Neural cell (in vitro differentiated cells): ENCODE results near the gene VWA3B.

Experiments used
- EP300 ChIP-seq: fragments of 450-650 bp; conservative IDR thresholded peaks from 2 replicates; pipeline ENCODE4 v1.6.1; 2014; ENCODE audit warnings: antibody characterized with exemption, mild to moderate bottlenecking, moderate library complexity; ENCODE audit not compliant: poor library complexity, severe bottlenecking
- EZH2 ChIP-seq: fragments of 200-600, 300-800 bp; shearing (Covaris generic), sonication (generic); IDR thresholded peaks from 2 replicates; pipeline ENCODE4 v1.6.1; 2014; ENCODE audit warnings: antibody characterized with exemption, low read length, borderline replicate concordance, mild to moderate bottlenecking; ENCODE audit not compliant: insufficient read depth, poor library complexity, severe bottlenecking
- MXI1 ChIP-seq: fragments of 450-650 bp; conservative IDR thresholded peaks from 2 replicates; pipeline ENCODE4 v1.6.1; 2014; ENCODE audit warnings: antibody characterized with exemption, mild to moderate bottlenecking; ENCODE audit not compliant: poor library complexity, severe bottlenecking
- POLR2AphosphoS5 ChIP-seq: IDR thresholded peaks from 2 replicates; pipeline ENCODE4 v1.6.1; 2012
- RAD21 ChIP-seq: fragments of 450-650 bp; conservative IDR thresholded peaks from 2 replicates; pipeline ENCODE4 v1.6.1; 2014; ENCODE audit warnings: antibody characterized with exemption, mild to moderate bottlenecking, moderate library complexity
- TF ChIP-seq, protein P1 (sequence below): fragments of 450-650 bp; IDR thresholded peaks from 2 replicates; pipeline ENCODE4 v1.5.1; 2014; ENCODE audit warnings: antibody characterized with exemption, mild to moderate bottlenecking, moderate library complexity; ENCODE audit not compliant: poor library complexity, severe bottlenecking
- TF ChIP-seq, protein P2 (sequence below): IDR thresholded peaks from 2 replicates; pipeline ENCODE4 v1.6.1; 2012; ENCODE audit warnings: borderline replicate concordance

DNA sequence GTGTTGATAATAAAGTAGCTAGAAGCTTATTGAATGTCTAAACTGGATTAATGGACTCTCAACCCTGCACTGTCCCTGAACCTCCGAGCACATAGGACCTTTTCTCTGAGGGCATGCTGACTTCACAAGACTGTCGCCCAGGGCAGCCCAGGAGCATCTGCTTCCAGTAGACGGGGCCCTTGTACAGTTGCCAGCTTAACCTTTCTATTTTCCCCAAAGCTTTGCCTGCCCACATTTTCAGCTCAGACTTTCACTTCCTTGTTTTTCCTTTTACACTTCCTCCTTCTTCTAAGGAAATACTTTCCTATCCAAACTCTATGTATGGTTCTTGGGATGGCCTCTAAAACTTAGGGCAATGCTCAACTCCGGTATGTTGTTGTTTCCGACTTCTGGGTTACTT, 1.3 kb downstream of the VWA3B start:
- TF ChIP-seq EZH2 (no peak), POLR2AphosphoS5 (no peak), EP300 (no peak), RAD21 (no peak), MXI1 (no peak)
- TF ChIP-seq, protein P1, sequence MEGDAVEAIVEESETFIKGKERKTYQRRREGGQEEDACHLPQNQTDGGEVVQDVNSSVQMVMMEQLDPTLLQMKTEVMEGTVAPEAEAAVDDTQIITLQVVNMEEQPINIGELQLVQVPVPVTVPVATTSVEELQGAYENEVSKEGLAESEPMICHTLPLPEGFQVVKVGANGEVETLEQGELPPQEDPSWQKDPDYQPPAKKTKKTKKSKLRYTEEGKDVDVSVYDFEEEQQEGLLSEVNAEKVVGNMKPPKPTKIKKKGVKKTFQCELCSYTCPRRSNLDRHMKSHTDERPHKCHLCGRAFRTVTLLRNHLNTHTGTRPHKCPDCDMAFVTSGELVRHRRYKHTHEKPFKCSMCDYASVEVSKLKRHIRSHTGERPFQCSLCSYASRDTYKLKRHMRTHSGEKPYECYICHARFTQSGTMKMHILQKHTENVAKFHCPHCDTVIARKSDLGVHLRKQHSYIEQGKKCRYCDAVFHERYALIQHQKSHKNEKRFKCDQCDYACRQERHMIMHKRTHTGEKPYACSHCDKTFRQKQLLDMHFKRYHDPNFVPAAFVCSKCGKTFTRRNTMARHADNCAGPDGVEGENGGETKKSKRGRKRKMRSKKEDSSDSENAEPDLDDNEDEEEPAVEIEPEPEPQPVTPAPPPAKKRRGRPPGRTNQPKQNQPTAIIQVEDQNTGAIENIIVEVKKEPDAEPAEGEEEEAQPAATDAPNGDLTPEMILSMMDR = no peak
- TF ChIP-seq, protein P2, sequence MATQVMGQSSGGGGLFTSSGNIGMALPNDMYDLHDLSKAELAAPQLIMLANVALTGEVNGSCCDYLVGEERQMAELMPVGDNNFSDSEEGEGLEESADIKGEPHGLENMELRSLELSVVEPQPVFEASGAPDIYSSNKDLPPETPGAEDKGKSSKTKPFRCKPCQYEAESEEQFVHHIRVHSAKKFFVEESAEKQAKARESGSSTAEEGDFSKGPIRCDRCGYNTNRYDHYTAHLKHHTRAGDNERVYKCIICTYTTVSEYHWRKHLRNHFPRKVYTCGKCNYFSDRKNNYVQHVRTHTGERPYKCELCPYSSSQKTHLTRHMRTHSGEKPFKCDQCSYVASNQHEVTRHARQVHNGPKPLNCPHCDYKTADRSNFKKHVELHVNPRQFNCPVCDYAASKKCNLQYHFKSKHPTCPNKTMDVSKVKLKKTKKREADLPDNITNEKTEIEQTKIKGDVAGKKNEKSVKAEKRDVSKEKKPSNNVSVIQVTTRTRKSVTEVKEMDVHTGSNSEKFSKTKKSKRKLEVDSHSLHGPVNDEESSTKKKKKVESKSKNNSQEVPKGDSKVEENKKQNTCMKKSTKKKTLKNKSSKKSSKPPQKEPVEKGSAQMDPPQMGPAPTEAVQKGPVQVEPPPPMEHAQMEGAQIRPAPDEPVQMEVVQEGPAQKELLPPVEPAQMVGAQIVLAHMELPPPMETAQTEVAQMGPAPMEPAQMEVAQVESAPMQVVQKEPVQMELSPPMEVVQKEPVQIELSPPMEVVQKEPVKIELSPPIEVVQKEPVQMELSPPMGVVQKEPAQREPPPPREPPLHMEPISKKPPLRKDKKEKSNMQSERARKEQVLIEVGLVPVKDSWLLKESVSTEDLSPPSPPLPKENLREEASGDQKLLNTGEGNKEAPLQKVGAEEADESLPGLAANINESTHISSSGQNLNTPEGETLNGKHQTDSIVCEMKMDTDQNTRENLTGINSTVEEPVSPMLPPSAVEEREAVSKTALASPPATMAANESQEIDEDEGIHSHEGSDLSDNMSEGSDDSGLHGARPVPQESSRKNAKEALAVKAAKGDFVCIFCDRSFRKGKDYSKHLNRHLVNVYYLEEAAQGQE = no peak
